ENCODE measurements around the gene ZFYVE21.

ZFYVE21 gene

DNA sequence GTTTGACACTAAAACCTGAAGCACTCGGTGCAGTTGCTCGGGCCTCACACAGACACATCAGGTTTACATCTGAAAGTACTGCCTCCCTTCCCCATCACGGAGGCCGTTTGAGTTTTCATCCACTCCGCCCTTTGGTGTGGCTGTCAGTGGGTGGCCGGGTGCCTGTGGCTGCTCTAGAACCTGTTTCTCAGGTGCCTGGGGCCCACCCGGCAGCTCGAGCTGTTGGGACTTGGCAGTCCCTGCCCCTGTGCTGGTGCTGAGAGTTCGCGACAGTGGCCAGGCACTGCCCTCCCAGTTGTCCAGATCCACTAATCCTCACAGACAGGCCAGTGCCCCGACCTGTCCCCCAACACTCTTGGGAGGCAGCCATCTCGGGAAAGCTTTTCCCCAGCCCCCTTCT lies 22.7 kb upstream of the ZFYVE21 start:
- no peak for DNase-seq

- no peak for DNase-seq
Observed at GRCh38 chr14:103693515-103693914, 22.1 kb upstream of the ZFYVE21 start.

- no peak for DNase-seq
Observed at GRCh38 chr14:103694572-103695026, 21.0 kb upstream of the ZFYVE21 start.

GRCh38 chr14:103695296-103696069 lies 20.1 kb upstream of the ZFYVE21 start:
- DNase-seq = no peak

DNA sequence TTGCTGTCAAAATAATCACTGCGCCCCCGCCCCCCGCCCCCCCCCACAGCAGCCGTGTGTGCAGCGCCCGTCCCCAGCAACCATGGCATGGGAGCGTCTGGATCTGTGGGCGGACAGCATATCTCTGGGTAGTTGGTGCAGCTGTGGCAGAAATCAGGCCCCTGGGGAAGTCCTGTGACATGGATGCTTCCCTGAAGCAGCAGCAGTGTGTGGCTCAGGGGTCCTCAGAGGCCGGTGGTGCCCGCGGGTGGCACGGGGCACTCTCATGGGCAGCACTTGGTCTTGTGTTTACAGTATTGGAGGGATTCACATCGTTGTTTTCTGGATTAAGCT lies 19.6 kb upstream of the ZFYVE21 start:
- no peak for DNase-seq

GRCh38 chr14:103696466-103697071 lies 19.0 kb upstream of the ZFYVE21 start:
- no peak for DNase-seq

DNA sequence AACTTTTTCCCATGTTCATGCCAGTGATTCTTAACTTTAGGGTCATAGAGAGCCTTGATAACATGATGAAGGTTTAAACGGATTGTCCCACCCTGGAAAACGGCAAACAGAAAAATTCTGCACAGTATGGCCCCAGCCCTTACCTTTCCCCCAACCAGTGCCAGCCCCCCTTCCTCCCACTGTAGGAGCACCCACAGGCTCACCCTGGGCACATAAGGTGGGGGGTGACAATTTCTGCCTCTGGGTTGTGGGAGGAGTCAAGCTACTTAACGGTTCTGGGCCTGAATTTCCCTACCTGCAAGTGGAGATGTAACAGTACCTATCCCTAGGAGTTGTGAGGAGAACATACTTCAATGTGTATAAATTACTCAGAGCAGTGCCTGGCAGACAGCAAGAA lies 18.4 kb upstream of the ZFYVE21 start:
- DNase-seq = no peak

DNA sequence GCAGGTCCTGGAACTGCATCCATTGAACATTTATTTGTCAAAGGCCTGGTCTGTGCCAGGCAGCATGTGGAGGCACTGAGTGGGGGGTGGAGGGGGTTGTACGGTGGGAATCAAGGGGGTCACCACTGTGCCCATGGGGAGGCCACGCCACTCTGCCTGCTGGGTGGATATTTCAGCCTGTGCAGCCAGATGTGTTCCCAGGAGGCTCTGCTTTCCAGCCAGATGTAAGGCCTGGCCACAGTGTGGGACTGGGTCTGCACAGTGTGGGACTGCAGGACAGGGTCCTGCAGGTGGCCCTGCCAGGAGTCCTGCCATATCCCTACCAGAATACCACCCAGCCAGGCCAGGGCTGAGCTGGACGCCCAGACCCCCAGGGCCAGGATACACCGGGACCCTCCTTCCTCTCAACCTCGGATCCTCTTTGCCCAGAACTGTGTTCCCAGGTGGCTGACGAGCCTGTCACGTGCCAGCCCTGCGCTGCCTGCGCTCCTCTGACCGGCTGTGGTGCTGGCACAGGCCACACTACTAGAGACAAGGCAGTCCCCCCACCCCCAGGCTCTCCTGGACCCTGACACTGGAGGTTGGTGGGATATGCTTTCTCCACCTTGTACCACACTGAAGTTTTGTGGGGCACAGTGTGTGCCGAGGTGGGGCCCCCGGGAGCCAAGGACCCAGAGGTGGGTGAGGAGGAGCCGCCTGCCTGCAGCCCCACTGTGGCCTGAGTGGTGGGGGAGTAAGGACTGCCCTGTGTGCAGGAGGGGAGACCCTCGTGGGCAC lies 17.8 kb upstream of the ZFYVE21 start:
- no peak for DNase-seq

- DNase-seq = no peak
Observed at GRCh38 chr14:103698380-103699260, 17.0 kb upstream of the ZFYVE21 start.

- DNase-seq = no peak
Observed at GRCh38 chr14:103699261-103699661, 16.3 kb upstream of the ZFYVE21 start.

DNA sequence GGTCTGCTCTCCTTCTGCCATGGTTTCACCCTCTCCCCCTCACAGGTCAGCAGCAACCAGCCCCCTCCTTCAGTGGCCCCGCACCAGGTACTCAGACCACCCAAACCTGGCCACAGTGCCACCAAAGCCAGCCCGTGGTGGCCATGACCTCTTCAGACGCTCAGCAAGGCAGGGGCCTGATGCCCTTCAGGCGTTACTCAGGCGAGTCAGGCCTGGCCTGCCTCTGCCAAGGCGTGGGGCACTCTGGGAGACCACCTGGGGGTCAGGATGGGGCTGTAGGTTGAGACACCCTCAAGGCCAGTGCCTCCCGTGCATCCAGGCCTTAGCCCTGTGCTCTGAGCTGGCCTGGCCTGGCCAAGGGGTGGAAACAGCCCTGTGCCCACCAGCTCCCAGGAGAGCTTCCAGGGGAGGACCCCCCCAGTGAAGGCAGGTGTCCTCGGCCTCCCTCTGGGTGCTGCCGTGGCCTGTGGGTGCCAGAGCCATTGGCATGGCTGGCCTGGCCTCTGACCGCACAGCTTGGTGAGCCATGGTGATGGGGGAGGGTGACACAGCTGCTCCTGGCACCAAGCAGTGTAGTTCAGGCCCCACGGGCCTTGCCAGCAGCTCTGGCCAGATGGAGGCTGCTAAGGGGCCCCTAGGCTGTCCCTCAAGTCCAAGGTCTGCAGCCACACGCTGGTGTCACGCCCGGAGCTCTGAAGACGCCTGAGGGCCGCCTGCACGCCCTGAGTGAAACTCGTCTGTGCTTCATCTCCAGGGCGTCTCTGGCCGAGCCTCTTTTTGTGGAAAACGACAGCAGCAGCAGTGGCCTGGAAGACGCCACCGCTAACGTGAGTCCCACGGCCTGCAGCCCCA lies 15.5 kb upstream of the ZFYVE21 start:
- DNase-seq = no peak

- DNase-seq = no peak
Observed at GRCh38 chr14:103700753-103701490, 14.7 kb upstream of the ZFYVE21 start.

DNA sequence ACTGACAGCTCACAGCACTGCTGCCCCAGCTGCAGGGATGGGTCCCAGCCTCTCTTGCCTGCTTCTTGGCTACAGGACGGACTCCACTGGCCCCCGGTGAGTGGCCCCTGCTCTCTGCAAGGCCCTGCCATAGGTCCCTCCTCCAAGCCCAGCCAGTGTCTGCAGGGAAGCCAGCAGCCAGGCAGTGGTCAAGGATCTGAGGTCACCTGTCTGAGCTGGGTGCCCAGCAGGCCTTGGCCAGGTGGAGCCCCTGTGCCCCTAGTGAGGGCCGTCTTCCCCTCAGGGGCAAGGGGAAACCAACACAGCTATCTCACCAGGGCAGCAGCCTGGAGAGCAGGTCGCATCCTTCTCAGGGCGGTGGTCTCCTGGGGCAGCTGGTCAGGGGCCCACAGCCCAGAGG lies 13.5 kb upstream of the ZFYVE21 start:
- DNase-seq = no peak

- no peak for DNase-seq
Observed at GRCh38 chr14:103702497-103703432, 12.8 kb upstream of the ZFYVE21 start.

- DNase-seq = no peak
Observed at GRCh38 chr14:103703433-103704385, 11.9 kb upstream of the ZFYVE21 start.

GRCh38 chr14:103704708-103705107 lies 10.9 kb upstream of the ZFYVE21 start:
- no peak for DNase-seq

GRCh38 chr14:103705118-103705503 lies 10.5 kb upstream of the ZFYVE21 start:
- no peak for DNase-seq

- no peak for DNase-seq
Observed at GRCh38 chr14:103705504-103706284, 9.9 kb upstream of the ZFYVE21 start.

Measured in SHP77 (cell line).